Sciatic nerve (tissue), 2 donors: ENCODE data around the gene KRTAP10-4. TPM values are rescaled to one million over a fixed set of nuclear protein-coding genes. Genes with fewer than 3 reads are reported as not detected.
"Not testable (repeated sequence)": the region's sequence is repeated elsewhere in the genome, so short reads cannot be mapped to it uniquely, and the experiment has no call there.

ENCODE experiments used
- ATAC-seq: fragments of 200-7000 bp; cut with Tn5 transposase; one replicate; pipeline ENCODE4 v1.9.1; 2020; ENCODE audit warnings: mild to moderate bottlenecking, moderate library complexity
- DNase-seq: peaks from one replicate; pipeline ENCODE4 v3.0.0-alpha.2; 2020; ENCODE audit warnings: low spot score
- intact Hi-C: fragments of 100-400 bp; cut with DNase I; formaldehyde crosslinking; loops from one replicate; pipeline ENCODE4 v1.14.2; 2022
- total RNA-seq: library from RNA; stranded (reverse); fragmentation: NEBNext Ultra II Directional; extraction: Animal tissue kit (Norgen Biotek cat#: 25700); gene quantifications from one replicate; pipeline ENCODE4 v1.2.1, GENCODE V29; 2021
- donor health status: DM: no; HTN: no; CAD: no.
- donor health status: DM: no; HTN: no; CAD: no.

Gene KRTAP10-4
- total RNA-seq, 1 donor from 2014 or later: not detected

- no peak for DNase-seq
- intact Hi-C loops: no loop called here
- no peak for ATAC-seq
These were observed 33.0 kb downstream of the KRTAP10-4 start for GRCh38 chr21:44606495-44606894.

GRCh38 chr21:44609193-44609592 is 35.7 kb downstream of the KRTAP10-4 start:
- intact Hi-C loops: no loop called here
- ATAC-seq: no peak
- no peak for DNase-seq

- intact Hi-C loops, DNase-seq, ATAC-seq: not testable (repeated sequence)
These were observed 36.8 kb downstream of the KRTAP10-4 start for GRCh38 chr21:44610157-44610843.

DNA sequence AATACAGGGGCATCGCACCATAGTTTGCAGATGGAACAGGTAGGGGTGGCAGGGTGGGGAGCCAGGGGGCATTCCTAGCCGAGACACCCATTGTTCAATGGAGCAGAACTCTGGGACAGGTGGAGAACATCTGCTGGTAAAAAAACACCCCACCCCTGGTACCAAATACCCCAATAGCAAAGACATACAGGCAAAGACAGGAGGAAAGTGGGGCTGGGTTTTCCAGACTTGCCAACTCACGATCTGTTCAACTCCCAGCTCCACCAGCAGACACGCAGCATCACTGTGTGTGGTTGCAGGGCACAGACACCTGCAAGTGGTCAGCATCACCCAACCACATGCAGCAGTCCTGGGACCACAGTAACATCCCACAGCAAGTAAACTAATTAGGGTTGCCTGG is 38.0 kb downstream of the KRTAP10-4 start:
- intact Hi-C loops: no loop called here
- ATAC-seq (no peak), DNase-seq (no peak)

DNA sequence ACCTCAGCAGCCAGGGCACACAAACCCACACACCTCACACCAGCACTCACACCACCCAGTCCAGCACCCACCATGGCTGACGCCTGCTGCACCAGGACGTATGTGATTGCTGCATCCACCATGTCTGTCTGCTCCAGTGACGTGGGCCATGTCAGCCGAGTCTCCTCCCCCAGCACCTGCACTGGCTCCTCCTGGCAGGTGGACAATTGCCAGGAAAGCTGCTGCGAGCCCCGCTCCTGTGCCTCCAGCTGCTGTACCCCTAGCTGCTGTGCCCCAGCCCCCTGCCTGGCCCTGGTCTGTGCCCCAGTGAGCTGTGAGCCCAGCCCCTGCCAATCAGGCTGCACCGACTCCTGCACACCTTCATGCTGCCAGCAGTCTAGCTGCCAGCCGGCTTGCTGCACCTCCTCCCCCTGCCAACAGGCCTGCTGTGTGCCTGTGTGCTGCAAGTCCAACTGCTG is 38.5 kb downstream of the KRTAP10-4 start, which contains the start of gene KRTAP10-8:
Gene KRTAP10-8 (plus strand): TSS at position 51 of the 458 bp plus-strand sequence. CDS start 22 bp downstream, at position 73.
- DNase-seq (no peak), ATAC-seq (no peak)

DNA sequence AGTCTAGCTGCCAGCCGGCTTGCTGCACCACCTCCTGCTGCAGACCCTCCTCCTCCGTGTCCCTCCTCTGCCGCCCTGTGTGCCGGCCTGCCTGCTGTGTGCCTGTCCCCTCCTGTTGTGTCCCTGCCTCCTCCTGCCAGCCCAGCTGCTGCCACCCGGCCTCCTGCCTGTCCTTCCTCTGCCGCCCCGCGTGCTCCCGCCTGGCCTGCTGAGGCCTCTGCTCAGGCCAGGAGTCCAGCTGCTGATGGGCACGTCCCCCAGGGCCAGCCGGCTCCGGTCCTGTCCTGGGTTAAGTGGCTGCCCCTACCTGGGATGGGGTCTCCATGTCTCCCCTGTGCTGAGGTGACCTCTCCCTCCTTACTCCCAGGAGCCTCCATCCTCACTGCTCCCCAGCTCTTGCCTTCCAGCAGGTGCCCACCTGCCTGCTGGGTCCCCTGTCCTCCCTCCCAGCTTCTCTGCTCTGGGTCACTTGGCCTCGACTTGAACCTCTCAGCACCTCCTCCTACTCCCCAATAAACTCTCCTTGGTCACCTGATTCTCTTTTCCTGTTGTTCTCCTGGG is 39.2 kb downstream of the KRTAP10-4 start:
- intact Hi-C loops: no loop called here
- ATAC-seq: no peak
- no peak for DNase-seq

More for the DNA sequence above, 38.5 kb downstream of the KRTAP10-4 start, which contains the start of gene KRTAP10-8:
- intact Hi-C loops: no loop called here

GRCh38 chr21:44613386-44614155 is 40.0 kb downstream of the KRTAP10-4 start:
- ATAC-seq (no peak), DNase-seq (no peak)
- intact Hi-C loops: no loop called here

DNA sequence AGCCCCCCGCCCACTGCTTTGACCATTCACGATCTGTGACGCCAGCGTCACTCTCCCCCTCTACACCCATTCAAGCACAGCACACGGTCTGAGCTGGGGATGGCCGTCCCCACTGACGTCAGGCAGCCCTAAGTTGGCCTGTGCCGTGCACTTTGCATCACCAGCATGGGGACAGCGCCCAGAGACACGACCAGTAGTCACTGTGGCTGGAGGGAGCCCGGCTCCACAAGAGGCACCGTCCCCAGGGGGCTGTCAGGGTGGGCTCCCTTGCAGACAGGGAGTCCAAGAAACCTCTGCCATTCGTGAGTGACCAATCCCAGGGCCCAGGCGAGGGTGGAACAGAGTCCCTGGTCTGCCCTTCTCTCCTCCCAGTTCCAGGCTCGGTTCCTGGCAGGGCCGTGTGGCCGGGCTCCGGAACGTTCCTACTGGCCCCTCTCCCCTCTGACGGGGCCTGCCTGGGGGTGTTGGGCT is 40.7 kb downstream of the KRTAP10-4 start:
- intact Hi-C loops: no loop called here
- DNase-seq: no peak
- no peak for ATAC-seq

GRCh38 chr21:44614961-44615391 is 41.4 kb downstream of the KRTAP10-4 start:
- no peak for ATAC-seq
- intact Hi-C loops: no loop called here
- no peak for DNase-seq

DNA sequence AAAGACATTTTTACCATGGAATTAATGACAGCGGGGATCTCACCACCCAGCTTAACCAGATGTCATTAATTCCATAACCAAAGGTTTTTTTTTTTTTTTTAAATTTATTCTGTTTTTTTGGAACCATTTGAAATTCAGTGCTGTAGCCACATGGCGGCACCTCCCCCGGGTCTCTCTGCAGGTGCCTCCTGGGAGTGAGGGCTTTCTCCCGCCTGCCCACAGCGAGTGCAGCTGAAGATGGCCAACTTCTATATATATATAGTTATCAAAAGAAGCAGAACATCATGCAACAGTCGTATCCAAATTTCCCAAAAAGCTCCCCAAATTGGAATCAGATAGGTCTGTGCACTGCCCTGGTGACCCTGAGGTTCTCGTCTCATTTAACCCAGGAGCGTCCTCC is 41.9 kb downstream of the KRTAP10-4 start:
- intact Hi-C loops: no loop called here
- no peak for ATAC-seq
- no peak for DNase-seq

DNA sequence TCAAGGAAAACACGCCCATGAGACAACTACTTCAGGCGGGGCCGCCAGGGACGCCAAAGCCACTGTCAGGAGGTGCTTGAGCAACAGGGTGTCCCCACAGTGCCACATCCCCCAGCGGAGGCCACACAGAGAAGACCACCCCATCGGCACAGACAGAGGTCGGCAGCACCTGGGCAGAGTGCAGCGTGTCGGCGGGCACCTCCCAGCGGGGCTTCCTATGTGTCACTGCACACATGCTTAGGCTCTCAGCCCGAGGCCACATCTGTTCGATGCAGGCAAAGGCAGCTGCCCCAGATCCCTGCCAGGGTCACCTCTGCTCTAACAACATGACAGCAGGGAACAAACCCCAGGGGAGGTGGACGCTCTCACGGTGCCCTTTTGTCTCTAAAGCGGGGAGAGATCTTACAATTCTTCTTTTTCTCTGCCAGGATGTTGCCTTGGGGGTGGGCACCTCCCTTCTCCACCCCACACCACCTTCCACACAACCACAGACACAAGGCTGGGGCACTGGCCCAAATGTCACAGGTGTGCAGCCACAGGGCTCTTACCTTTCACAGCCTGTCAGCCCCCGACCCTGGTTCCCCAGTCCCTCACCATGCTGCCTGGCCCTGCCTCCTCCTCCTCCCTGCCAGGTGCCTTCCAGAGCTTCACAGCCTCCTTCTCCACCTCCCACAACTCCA is 42.5 kb downstream of the KRTAP10-4 start:
- no peak for DNase-seq
- intact Hi-C loops: no loop called here
- ATAC-seq: no peak

- DNase-seq (no peak), ATAC-seq (no peak)
- intact Hi-C loops: no loop called here
These were observed 43.0 kb downstream of the KRTAP10-4 start for GRCh38 chr21:44616591-44616926.

GRCh38 chr21:44617071-44617501 is 43.6 kb downstream of the KRTAP10-4 start:
- no peak for ATAC-seq
- no peak for DNase-seq
- intact Hi-C loops: no loop called here

- no peak for DNase-seq
- intact Hi-C loops: no loop called here
- ATAC-seq: peak; percentile 72
These were observed 45.0 kb downstream of the KRTAP10-4 start for GRCh38 chr21:44618504-44618903.

- intact Hi-C loops: no loop called here
- DNase-seq (no peak), ATAC-seq (no peak)
These were observed 45.4 kb downstream of the KRTAP10-4 start for GRCh38 chr21:44618909-44619308.

GRCh38 chr21:44619886-44620285 is 46.4 kb downstream of the KRTAP10-4 start:
- intact Hi-C loops: no loop called here
- DNase-seq (no peak), ATAC-seq (no peak)

DNA sequence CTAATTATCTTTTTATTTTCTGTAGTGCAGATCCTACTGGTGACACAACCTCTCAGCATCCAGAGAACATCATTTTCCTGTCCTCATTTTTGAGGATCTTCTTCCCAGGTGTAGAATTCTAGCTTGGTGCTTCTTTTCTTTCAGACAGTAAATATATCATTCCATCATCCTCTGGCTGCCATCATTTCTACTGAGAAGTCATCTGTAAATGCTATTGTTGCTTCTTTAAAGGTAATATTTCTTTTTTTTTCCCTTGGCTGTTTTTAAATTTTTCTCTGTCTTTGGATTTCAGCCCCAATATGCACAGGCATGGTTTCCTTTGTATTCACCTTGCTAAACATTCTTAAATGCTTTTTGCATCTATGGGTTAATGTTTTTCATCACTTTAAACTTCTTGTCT is 50.0 kb downstream of the KRTAP10-4 start:
- ATAC-seq (no peak), DNase-seq (no peak)
- intact Hi-C loops: no loop called here
